Measurements from ENCODE around the gene LRRC74B. TPM values are rescaled to one million over a fixed set of nuclear protein-coding genes. Genes with fewer than 3 reads are reported as not detected.

Gene LRRC74B
- total and polyA plus RNA-seq, 4 experiments from 2014 or later: not detected

DNA sequence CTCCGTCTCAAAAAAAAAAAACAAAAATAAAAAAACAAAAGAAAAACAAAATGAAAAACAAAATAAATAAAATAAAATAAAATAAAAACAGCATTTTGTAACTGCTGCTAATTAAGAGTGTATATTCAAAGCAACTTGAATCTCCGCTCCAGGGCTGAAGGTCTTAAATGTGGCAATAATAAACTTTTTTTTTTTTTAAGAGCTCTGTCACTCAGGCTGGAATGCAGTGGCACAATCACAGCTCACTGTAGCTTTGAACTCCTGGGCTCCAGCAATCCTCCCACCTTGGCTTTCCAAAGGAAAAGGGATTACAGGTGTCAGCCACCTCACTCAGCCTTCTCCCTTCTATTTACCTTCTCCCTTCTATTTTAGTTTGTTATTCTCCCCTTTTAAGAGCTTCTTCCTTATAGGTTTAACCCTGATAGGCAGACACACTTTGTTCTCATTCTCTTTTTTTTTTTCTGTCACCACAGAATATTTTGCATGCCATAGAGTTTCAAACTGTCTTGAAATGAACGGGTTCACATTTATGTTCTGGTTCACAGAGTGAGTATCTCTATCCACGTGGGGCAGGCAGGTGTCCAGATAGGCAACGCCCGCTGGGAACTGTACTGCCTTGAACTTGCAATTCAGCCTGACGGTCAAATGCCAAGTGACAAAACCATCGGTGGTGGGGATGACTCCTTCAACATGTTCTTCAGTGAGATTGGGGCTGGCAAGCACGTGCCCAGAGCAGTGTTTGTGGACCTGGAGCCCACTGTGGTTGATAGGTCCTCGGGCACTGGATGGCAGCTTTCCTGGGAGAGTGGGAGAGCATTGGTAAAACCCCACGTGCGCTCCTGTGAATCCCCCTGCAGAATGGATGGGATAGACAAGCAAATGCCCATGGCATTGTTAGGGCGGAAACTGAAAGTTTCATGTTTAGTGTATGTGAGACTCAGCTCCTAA lies 19.4 kb downstream of the LRRC74B start:
- H3K27me3 Mint-ChIP-seq: peaks cover 1 to 6% of the 10 kb centered on the region in 2 donors
- H3K36me3 Mint-ChIP-seq: no peaks in the 10 kb centered on the region
- peaks cover 0 to 2% (median 0%) of the 10 kb centered on the region in 8 donors for H3K9me3 Mint-ChIP-seq
- no peak for DNase-seq
- no peaks in the 10 kb centered on the region for H3K27me3 ChIP-seq (ENCODE audit: insufficient read depth, low read length)
- intact Hi-C loops (cut with micrococcal nuclease): no loop called here
- no peak overlapping the region for H3K4me3 Mint-ChIP-seq
- H3K27ac Mint-ChIP-seq: no peak overlapping the region
- H3K4me3 ChIP-seq (ENCODE audit: low read length in 2 of 2): no peak overlapping the region
- CTCF ChIA-PET (ENCODE audit: partially characterized antibody): interaction anchor here (1.0 kb wide), 1 partner anchor 103 kb away, joined by 3 read pairs; no protein-coding TSS in a partner anchor
- no peak overlapping the region for H3K27ac ChIP-seq (ENCODE audit: low read depth, low read length)
- H3K4me1 Mint-ChIP-seq: peaks cover 0 to 6% (median 0%) of the 10 kb centered on the region in 4 donors
- H3K4me1 ChIP-seq (ENCODE audit: insufficient read depth, low read length): no peaks in the 10 kb centered on the region
- H3K9me3 ChIP-seq (ENCODE audit: control insufficient read depth in 1 of 2, low read length in 2 of 2): no peaks in the 10 kb centered on the region
- H3K36me3 ChIP-seq (ENCODE audit: insufficient read depth, low read length): no peaks in the 10 kb centered on the region
- POLR2A ChIA-PET (ENCODE audit: partially characterized antibody): no interaction called here

DNA sequence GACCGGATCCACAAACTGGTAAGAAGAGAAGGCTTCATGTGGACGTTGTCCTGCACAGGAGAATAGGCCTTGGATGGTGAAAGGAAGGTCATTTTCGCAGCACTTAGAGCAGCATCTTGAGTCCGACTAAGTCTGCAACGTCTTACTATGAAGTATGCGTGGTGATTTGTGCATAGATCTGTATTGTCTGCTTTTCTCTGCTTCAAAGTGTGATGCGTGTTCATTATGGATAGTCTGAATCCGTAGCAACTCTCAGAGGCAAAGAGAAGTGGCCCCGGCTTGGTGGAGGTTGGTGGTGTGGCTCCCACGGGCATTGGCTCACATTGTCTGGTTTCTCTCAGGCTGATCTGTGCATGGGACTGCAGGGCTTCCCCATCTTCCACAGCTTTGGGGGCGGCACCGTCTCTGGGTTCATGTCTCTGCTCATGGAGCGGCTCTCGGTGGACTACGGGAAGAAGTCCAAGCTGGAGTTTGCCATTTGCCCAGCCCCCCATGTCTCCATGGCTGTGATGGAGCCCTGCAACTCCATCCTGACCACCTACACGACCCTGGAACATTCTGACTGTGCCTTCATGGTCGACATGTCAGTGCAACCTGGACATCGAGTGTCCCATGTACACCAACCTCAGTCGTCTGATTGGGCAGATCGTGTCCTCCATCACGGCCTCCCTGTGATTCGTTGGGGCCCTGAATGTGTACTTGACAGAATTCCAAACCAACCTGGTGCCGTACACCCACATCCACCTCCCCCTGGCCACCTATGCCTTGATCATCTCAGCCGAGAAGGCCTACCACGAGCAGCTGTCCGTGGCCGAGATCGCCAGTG lies 21.5 kb downstream of the LRRC74B start:
- Histone ChIP-seq H3K9me3 (ENCODE audit: control insufficient read depth in 1 of 2, low read length in 2 of 2) (no peaks in the 10 kb centered on the region), H3K27me3 (ENCODE audit: insufficient read depth, low read length) (no peaks in the 10 kb centered on the region), H3K36me3 (ENCODE audit: insufficient read depth, low read length) (no peaks in the 10 kb centered on the region), H3K27ac (ENCODE audit: low read depth, low read length) (no peak overlapping the region), H3K4me3 (ENCODE audit: low read length in 2 of 2) (no peak overlapping the region), H3K4me1 (ENCODE audit: insufficient read depth, low read length) (no peaks in the 10 kb centered on the region)
- Mint-ChIP-seq H3K36me3 (no peaks in the 10 kb centered on the region), H3K4me3 (no peak overlapping the region), H3K27me3 (peaks cover 1 to 6% of the 10 kb centered on the region in 2 donors), H3K9me3 (peaks cover 0 to 3% (median 0%) of the 10 kb centered on the region in 8 donors), H3K27ac (peak overlapping the region in 1 of 7 donors; percentile 48), H3K4me1 (peaks cover 0 to 6% (median 0%) of the 10 kb centered on the region in 4 donors)
- CTCF ChIA-PET (ENCODE audit: partially characterized antibody): no interaction called here
- intact Hi-C loops (cut with micrococcal nuclease): no loop called here
- no peak for DNase-seq
- POLR2A ChIA-PET (ENCODE audit: partially characterized antibody): no interaction called here

- H3K9me3 Mint-ChIP-seq: peaks cover 0 to 3% (median 0%) of the 10 kb centered on the region in 8 donors
- H3K36me3 Mint-ChIP-seq: no peaks in the 10 kb centered on the region
- peaks cover 0 to 6% of the 10 kb centered on the region in 2 donors for H3K27me3 Mint-ChIP-seq
- ChIA-PET CTCF (ENCODE audit: partially characterized antibody) (no interaction called here), POLR2A (ENCODE audit: partially characterized antibody) (no interaction called here)
- Histone ChIP-seq H3K36me3 (ENCODE audit: insufficient read depth, low read length) (no peaks in the 10 kb centered on the region), H3K27me3 (ENCODE audit: insufficient read depth, low read length) (no peaks in the 10 kb centered on the region), H3K4me3 (ENCODE audit: low read length in 2 of 2) (no peak overlapping the region), H3K27ac (ENCODE audit: low read depth, low read length) (no peak overlapping the region), H3K4me1 (ENCODE audit: insufficient read depth, low read length) (no peaks in the 10 kb centered on the region), H3K9me3 (ENCODE audit: control insufficient read depth in 1 of 2, low read length in 2 of 2) (no peaks in the 10 kb centered on the region)
- intact Hi-C loops (cut with micrococcal nuclease): no loop called here
- no peak overlapping the region for H3K4me3 Mint-ChIP-seq
- peaks cover 0 to 6% (median 0%) of the 10 kb centered on the region in 4 donors for H3K4me1 Mint-ChIP-seq
- no peak for DNase-seq
- H3K27ac Mint-ChIP-seq: peak overlapping the region in 1 of 7 donors; percentile 19
These were observed 22.3 kb downstream of the LRRC74B start for GRCh38 chr22:21067901-21068680.

DNA sequence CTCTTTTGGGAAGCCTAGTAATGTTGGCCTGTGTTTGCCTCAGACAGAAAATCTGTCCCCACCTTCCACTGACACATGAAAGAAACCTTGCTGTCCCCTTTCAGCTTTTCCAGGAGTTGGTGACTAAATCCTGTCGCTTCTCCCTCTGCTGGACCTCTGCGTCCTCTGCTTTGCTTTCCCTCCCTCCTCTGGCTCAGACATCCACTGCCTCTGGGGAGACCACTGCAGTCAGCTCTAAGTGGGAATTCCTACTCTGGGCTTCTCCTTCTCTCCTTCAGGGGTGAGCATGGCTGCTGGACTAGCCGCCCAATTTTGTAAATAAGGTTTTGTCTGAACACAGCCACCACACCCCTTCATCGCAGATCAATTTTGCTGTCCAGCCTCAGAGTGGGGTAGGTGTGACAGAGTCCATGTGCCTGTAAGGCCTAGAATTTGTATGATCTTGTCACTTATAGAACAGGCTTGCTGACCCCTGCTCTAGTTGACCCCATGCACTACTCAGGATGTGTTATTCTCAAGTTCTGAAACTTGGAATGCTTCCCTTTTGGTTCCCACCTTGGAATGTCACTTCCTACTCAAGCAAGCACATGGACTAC lies 23.0 kb downstream of the LRRC74B start:
- Histone ChIP-seq H3K36me3 (ENCODE audit: insufficient read depth, low read length) (no peaks in the 10 kb centered on the region), H3K27ac (ENCODE audit: low read depth, low read length) (no peak overlapping the region), H3K4me3 (ENCODE audit: low read length in 2 of 2) (no peak overlapping the region), H3K27me3 (ENCODE audit: insufficient read depth, low read length) (no peaks in the 10 kb centered on the region), H3K4me1 (ENCODE audit: insufficient read depth, low read length) (no peaks in the 10 kb centered on the region), H3K9me3 (ENCODE audit: control insufficient read depth in 1 of 2, low read length in 2 of 2) (no peaks in the 10 kb centered on the region)
- CTCF ChIA-PET (ENCODE audit: partially characterized antibody): no interaction called here
- H3K4me1 Mint-ChIP-seq: peaks cover 0 to 6% (median 0%) of the 10 kb centered on the region in 4 donors
- peaks cover 0 to 3% (median 0%) of the 10 kb centered on the region in 8 donors for H3K9me3 Mint-ChIP-seq
- intact Hi-C loops (cut with micrococcal nuclease): no loop called here
- no peak overlapping the region for H3K27ac Mint-ChIP-seq
- H3K4me3 Mint-ChIP-seq: no peak overlapping the region
- H3K36me3 Mint-ChIP-seq: no peaks in the 10 kb centered on the region
- H3K27me3 Mint-ChIP-seq: peaks cover 0 to 6% of the 10 kb centered on the region in 2 donors
- POLR2A ChIA-PET (ENCODE audit: partially characterized antibody): no interaction called here
- no peak for DNase-seq

DNA sequence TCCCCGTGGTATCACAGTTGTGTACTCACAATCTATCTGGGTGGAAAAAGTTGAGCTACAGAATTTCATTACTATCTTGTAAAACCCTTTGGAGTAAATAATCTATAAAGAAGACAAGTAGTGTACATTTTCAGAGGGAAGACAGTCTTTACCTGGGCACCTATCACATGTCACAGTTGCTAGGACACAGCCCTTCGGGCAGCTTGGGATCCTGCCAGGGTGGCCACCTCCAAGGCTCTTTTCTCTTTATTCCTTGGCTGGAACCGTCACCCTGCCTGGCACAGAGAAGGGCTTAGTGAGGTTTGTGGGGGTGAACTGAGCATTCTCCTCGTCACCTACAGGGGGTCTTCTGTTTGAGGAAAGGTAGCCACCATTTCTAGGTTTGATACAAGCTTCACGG lies 23.6 kb downstream of the LRRC74B start:
- H3K9me3 ChIP-seq (ENCODE audit: control insufficient read depth in 1 of 2, low read length in 2 of 2): no peaks in the 10 kb centered on the region
- Mint-ChIP-seq H3K9me3 (peaks cover 0 to 3% (median 0%) of the 10 kb centered on the region in 8 donors), H3K36me3 (no peaks in the 10 kb centered on the region), H3K4me1 (peaks cover 0 to 6% (median 0%) of the 10 kb centered on the region in 4 donors), H3K4me3 (no peak overlapping the region), H3K27ac (no peak overlapping the region), H3K27me3 (peaks cover 0 to 6% of the 10 kb centered on the region in 2 donors)
- H3K4me3 ChIP-seq (ENCODE audit: low read length in 2 of 2): no peak overlapping the region
- CTCF ChIA-PET (ENCODE audit: partially characterized antibody): no interaction called here
- H3K27me3 ChIP-seq (ENCODE audit: insufficient read depth, low read length): no peaks in the 10 kb centered on the region
- H3K27ac ChIP-seq (ENCODE audit: low read depth, low read length): no peak overlapping the region
- intact Hi-C loops (cut with micrococcal nuclease): no loop called here
- H3K36me3 ChIP-seq (ENCODE audit: insufficient read depth, low read length): no peaks in the 10 kb centered on the region
- H3K4me1 ChIP-seq (ENCODE audit: insufficient read depth, low read length): no peaks in the 10 kb centered on the region
- POLR2A ChIA-PET (ENCODE audit: partially characterized antibody): no interaction called here
- DNase-seq: no peak

DNA sequence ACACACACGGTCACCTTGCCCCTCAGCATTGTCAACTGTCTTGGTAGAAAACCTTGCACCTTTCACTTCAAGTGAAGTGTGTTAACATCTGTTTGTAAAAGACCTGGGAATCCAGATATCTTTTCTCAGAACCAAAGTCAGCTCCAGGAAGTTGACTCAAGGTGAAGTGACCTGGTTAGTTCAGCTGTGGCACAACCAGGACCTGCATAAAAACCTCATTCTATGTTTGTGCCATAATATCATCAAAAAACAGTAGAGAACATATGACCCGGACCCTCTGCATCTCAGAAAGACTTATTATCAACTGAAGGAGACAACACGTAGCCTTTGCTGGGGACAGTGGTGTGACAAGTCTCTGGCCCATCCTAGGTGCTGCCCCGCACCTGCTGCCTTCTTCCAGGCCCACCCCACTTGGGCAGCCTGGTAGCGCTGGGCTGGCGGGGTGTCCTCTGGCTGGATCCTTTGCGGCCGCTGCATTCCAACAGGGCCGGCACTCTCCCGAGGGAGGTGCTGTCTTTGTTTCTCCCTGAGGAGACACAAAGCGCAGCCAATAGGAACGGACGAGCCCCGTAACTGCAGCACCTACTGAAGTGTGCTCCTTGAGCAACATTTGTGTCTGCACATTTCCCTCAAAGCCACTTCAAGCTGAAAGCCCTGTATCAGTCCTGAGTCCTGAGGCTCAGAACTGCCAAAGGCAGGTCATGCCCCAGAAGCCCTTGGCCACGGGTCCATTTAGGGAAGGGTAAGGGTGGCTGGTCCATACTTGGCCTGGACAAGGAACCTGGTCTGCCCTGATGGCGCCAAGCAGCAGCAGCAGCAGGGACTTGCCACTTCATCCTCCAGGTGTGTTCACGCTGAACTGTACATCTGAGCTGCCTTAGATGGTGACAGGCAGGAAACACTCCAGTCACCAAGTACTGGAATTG lies 25.2 kb downstream of the LRRC74B start:
- ChIA-PET POLR2A (ENCODE audit: partially characterized antibody) (no interaction called here), CTCF (ENCODE audit: partially characterized antibody) (no interaction called here)
- no peaks in the 10 kb centered on the region for H3K36me3 ChIP-seq (ENCODE audit: insufficient read depth, low read length)
- H3K9me3 ChIP-seq (ENCODE audit: control insufficient read depth in 1 of 2, low read length in 2 of 2): no peaks in the 10 kb centered on the region
- no peaks in the 10 kb centered on the region for H3K27me3 ChIP-seq (ENCODE audit: insufficient read depth, low read length)
- intact Hi-C loops (cut with micrococcal nuclease): no loop called here
- H3K27ac ChIP-seq (ENCODE audit: low read depth, low read length): no peak overlapping the region
- H3K36me3 Mint-ChIP-seq: no peaks in the 10 kb centered on the region
- peaks cover 0 to 4% (median 0%) of the 10 kb centered on the region in 4 donors for H3K4me1 Mint-ChIP-seq
- DNase-seq: no peak
- peaks cover 0 to 3% of the 10 kb centered on the region in 2 donors for H3K27me3 Mint-ChIP-seq
- H3K27ac Mint-ChIP-seq: no peak overlapping the region
- no peak overlapping the region for H3K4me3 ChIP-seq (ENCODE audit: low read length in 2 of 2)
- H3K9me3 Mint-ChIP-seq: peaks cover 0 to 3% (median 0%) of the 10 kb centered on the region in 8 donors
- no peak overlapping the region for H3K4me3 Mint-ChIP-seq
- H3K4me1 ChIP-seq (ENCODE audit: insufficient read depth, low read length): no peaks in the 10 kb centered on the region

Measured in CD4-positive, alpha-beta memory T cell (primary cell).